Stimulated activated CD4-positive, alpha-beta T cell treated with anti-CD3 and anti-CD28 coated beads, Interleukin-1b, Interleukin-23, amount 100 ng/mL, for 24 hours (primary cell): Measurements from ENCODE around the gene RHOT2.

Source experiments
- DNase-seq, 4 experiments: peaks; one replicate each; pipeline ENCODE4 v3.0.0-alpha.2; 2020; ENCODE audit warnings: low read depth in 4 of 4, low spot score in 1 of 4

The RHOT2 gene

DNA sequence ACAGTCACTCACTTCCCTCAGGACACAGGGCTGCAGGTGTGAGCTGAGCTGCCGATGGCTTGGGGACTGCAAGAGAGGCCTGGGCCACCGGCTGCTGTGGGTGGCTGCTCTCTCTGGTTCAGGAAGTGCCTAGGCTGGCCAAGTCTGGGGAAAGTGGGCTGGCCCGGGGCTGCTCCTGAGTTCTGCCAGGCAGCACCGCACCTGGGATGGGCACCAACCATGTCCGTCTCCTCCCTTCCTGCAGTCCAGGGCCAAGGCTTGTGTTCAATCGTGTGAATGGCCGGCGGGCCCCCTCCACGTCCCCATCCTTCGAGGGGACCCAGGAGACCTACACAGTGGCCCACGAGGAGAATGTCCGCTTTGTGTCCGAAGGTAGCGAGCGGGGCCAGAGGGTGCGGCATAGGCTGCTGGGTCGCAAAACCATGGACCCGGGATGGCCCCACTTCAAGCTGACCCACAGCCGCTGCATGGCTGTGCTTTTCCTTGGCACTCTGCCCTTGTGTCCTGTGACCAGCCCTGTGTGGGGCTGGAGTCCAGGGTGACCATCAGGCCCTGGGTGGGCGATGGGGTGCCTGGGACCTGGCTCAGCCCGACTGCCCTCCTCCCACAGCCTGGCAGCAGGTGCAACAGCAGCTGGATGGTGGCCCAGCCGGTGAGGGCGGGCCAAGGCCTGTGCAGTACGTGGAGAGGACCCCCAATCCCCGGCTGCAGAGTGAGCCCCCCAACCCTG lies 20.6 kb upstream of the RHOT2 start:
- DNase-seq = no peak

GRCh38 chr16:648071-648780 lies 19.7 kb upstream of the RHOT2 start:
- DNase-seq = no peak

- peak; percentile 80 to 92 (median 89) for DNase-seq
Measured at GRCh38 chr16:648781-649589, 18.9 kb upstream of the RHOT2 start, which contains the start of gene WDR90. Gene WDR90 (plus strand): TSS chr16:649365. CDS start chr16:649417, 52 bp downstream.

DNA sequence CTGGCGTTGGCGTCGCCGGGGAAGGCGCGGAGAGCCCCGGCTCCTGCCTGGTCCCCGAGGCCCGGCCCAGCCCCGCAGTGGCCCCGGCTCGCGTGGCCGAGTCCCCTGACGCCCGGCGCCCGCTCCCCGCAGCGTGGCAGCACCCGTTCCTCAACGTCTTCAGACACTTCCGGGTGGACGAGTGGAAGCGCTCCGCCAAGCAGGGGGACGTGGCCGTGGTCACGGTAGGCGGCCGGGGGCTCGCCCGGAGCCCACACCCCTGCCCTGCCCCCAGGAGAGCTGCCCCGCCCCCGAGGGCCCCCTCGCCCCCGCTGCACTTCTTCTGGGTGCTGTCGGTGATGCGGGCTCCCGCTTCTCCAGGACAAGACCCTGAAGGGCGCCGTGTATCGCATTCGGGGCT lies 18.3 kb upstream of the RHOT2 start:
- no peak for DNase-seq

GRCh38 chr16:651844-652243 lies 16.1 kb upstream of the RHOT2 start:
- no peak for DNase-seq

GRCh38 chr16:652454-653305 lies 15.3 kb upstream of the RHOT2 start:
- no peak for DNase-seq

DNA sequence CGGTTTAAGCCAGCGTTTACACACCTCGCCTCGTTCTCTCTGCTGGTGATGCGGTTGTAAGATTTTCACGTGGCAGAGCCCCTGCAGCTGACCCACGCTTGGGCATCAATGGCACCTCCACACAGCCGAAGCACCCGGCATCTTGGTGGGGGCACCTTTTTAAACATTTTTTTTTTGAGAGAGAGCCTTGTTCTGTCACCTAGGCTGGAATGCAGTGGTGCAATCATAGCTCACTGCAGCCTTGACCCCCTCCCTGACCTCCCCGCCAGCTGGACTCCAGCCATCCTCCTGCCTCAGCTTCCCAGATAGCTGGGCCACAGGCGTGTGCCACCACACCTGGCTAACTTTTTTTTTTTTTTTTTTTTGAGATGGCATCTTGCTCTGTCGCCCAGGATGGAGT lies 13.9 kb upstream of the RHOT2 start:
- DNase-seq = no peak

- DNase-seq = no peak
Measured at GRCh38 chr16:657487-657886, 10.4 kb upstream of the RHOT2 start.

GRCh38 chr16:658679-659571 lies 9.0 kb upstream of the RHOT2 start:
- no peak for DNase-seq

- no peak for DNase-seq
Measured at GRCh38 chr16:659618-660017, 8.3 kb upstream of the RHOT2 start.

DNA sequence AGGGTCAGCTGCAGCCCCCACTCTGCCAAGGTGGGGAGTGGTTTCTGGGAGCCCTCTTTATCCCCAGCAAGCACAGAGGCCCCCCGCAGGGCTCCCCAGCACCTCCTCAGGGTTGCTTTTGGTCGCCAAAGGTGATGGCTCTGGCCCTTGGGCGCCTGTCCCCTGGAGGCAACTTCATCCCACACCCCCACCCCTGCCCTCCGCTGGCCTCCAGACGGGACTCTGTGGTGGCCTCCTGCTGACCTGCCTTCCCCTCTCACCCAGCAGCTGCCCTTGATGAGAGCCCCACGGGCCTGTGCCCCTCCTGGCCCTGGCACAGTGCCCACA lies 7.8 kb upstream of the RHOT2 start:
- no peak for DNase-seq

GRCh38 chr16:660459-661183 lies 7.3 kb upstream of the RHOT2 start:
- no peak for DNase-seq

DNA sequence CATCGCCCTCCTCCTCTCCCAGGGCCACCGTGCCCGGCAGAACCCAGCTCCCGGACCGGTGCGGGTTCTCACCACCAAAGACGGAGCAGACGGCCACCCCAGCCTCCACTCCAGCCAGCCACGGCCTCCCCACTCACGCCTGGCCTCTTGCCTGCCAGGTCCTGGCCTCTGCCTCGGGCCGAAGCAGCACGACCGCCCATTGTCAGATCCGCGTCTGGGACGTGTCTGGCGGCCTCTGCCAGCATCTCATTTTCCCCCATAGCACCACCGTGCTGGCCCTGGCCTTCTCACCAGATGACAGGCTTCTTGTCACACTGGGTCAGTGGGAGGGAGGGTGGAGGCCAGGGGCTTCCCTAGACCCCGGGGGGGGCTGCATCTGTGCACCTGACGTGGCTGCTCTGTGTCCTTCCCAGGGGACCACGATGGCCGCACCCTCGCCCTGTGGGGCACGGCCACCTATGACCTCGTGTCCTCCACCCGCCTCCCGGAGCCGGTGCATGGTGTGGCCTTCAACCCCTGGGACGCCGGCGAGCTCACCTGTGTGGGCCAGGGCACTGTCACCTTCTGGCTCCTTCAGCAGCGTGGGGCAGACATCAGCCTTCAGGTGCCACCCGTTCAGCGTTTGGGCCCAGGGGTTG lies 6.6 kb upstream of the RHOT2 start:
- DNase-seq = no peak

- no peak for DNase-seq
Measured at GRCh38 chr16:662095-662494, 5.8 kb upstream of the RHOT2 start.

DNA sequence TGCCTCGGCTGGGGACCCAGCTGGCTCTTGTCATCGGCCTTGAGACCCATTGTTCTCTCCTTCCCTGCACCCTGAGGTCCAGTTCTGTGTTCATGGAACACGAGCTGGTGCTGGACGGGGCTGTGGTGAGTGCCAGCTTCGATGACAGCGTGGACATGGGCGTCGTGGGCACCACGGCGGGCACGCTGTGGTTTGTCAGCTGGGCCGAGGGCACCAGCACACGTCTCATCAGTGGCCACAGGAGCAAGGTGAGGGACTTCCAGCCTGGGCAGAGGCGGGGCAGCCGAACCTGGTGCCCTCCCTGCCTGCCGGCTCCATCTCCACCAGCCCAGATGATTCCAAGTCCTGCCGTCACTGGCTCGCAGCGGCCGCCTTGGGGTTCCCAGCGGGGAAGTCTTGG lies 5.3 kb upstream of the RHOT2 start:
- no peak for DNase-seq

DNA sequence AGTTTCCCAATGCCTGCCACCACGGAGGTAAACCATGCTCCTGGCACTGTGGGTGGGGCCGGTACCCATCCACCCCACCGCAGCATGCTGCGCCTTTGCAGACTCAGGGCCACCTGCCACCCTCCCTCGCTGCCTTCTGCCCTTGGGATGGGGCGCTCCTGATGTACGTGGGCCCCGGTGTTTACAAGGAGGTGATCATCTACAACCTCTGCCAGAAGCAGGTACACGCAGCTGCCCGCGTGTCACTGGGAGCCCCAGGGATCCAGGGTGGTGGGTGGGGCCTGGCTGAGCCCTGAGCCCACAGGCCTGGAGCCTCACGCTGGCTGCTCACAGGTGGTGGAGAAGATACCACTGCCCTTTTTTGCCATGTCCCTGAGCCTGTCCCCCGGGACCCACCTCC lies 1.4 kb upstream of the RHOT2 start:
- no peak for DNase-seq

DNA sequence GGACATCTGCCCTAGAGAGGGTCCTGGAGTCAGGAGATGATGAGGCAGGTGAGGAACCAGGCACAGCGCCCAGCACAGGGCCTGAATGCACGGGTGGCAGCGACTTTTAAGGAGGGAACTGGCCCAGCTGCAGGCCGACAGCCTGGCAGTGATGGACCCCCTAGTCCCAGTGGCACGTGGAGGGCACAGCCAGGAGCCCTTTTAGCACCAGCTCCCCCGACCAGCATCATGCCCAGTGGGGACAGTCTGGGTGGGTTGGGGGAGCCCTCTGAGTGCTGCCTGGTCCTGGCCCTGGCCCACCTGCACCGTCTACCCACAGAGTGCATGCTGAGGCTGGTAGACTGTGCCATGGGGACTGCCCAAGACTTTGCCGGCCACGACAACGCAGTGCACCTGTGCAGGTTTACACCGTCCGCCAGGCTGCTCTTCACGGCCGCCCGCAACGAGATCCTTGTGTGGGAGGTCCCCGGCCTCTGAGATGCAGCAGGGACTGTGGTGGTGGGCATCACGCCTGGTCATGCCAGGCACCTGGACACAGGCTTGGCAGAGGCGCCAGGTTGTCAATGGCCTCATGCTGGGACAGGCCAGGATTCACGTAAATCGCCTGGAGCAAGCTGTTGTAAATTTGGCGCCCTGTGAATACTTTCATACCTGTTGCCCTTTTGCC lies 686 bp upstream of the RHOT2 start:
- DNase-seq = no peak

GRCh38 chr16:668519-669171 lies 713 bp downstream of the RHOT2 start:
- DNase-seq = no peak
